Neural cell (in vitro differentiated cells): Measurements from ENCODE around the gene KCTD2.

ENCODE experiments used
- EP300 ChIP-seq: fragments of 450-650 bp; conservative IDR thresholded peaks from 2 replicates; pipeline ENCODE4 v1.6.1; 2014; ENCODE audit warnings: antibody characterized with exemption, mild to moderate bottlenecking, moderate library complexity; ENCODE audit not compliant: poor library complexity, severe bottlenecking
- MXI1 ChIP-seq: fragments of 450-650 bp; conservative IDR thresholded peaks from 2 replicates; pipeline ENCODE4 v1.6.1; 2014; ENCODE audit warnings: antibody characterized with exemption, mild to moderate bottlenecking; ENCODE audit not compliant: poor library complexity, severe bottlenecking
- POLR2AphosphoS5 ChIP-seq: IDR thresholded peaks from 2 replicates; pipeline ENCODE4 v1.6.1; 2012
- TF ChIP-seq, protein P1 (sequence below): fragments of 450-650 bp; IDR thresholded peaks from 2 replicates; pipeline ENCODE4 v1.5.1; 2014; ENCODE audit warnings: antibody characterized with exemption, mild to moderate bottlenecking, moderate library complexity; ENCODE audit not compliant: poor library complexity, severe bottlenecking

DNA sequence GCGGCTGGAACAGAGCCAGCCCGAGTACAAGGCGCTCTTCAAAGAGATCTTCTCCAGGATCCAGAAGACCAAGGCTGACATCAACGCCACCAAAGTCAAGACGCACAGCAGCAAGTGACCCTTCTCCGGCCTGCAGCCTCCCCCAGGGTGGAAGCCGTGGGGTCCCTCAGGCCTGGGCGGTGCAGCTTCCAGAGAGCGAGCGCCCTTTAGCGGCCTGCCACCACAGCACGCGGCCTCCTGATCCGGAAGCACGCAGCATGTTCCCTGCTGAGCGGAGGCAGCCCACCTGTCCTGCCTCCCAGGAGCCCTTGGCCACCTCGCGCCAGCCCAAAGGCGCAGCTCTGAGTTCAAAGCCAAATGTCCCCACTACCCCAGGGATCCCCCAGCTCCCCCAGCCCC lies 43.1 kb upstream of the KCTD2 start:
- TF ChIP-seq POLR2AphosphoS5 (no peak), EP300 (no peak), MXI1 (no peak)
- TF ChIP-seq, protein P1, sequence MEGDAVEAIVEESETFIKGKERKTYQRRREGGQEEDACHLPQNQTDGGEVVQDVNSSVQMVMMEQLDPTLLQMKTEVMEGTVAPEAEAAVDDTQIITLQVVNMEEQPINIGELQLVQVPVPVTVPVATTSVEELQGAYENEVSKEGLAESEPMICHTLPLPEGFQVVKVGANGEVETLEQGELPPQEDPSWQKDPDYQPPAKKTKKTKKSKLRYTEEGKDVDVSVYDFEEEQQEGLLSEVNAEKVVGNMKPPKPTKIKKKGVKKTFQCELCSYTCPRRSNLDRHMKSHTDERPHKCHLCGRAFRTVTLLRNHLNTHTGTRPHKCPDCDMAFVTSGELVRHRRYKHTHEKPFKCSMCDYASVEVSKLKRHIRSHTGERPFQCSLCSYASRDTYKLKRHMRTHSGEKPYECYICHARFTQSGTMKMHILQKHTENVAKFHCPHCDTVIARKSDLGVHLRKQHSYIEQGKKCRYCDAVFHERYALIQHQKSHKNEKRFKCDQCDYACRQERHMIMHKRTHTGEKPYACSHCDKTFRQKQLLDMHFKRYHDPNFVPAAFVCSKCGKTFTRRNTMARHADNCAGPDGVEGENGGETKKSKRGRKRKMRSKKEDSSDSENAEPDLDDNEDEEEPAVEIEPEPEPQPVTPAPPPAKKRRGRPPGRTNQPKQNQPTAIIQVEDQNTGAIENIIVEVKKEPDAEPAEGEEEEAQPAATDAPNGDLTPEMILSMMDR: no peak
